ENCODE results near the gene SCAPER.
A peak's percentile ranks its signal among the peaks of the same experiment; 100 is the strongest.

The SCAPER gene, protein sequence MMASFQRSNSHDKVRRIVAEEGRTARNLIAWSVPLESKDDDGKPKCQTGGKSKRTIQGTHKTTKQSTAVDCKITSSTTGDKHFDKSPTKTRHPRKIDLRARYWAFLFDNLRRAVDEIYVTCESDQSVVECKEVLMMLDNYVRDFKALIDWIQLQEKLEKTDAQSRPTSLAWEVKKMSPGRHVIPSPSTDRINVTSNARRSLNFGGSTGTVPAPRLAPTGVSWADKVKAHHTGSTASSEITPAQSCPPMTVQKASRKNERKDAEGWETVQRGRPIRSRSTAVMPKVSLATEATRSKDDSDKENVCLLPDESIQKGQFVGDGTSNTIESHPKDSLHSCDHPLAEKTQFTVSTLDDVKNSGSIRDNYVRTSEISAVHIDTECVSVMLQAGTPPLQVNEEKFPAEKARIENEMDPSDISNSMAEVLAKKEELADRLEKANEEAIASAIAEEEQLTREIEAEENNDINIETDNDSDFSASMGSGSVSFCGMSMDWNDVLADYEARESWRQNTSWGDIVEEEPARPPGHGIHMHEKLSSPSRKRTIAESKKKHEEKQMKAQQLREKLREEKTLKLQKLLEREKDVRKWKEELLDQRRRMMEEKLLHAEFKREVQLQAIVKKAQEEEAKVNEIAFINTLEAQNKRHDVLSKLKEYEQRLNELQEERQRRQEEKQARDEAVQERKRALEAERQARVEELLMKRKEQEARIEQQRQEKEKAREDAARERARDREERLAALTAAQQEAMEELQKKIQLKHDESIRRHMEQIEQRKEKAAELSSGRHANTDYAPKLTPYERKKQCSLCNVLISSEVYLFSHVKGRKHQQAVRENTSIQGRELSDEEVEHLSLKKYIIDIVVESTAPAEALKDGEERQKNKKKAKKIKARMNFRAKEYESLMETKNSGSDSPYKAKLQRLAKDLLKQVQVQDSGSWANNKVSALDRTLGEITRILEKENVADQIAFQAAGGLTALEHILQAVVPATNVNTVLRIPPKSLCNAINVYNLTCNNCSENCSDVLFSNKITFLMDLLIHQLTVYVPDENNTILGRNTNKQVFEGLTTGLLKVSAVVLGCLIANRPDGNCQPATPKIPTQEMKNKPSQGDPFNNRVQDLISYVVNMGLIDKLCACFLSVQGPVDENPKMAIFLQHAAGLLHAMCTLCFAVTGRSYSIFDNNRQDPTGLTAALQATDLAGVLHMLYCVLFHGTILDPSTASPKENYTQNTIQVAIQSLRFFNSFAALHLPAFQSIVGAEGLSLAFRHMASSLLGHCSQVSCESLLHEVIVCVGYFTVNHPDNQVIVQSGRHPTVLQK (N-terminal part only)

DNA sequence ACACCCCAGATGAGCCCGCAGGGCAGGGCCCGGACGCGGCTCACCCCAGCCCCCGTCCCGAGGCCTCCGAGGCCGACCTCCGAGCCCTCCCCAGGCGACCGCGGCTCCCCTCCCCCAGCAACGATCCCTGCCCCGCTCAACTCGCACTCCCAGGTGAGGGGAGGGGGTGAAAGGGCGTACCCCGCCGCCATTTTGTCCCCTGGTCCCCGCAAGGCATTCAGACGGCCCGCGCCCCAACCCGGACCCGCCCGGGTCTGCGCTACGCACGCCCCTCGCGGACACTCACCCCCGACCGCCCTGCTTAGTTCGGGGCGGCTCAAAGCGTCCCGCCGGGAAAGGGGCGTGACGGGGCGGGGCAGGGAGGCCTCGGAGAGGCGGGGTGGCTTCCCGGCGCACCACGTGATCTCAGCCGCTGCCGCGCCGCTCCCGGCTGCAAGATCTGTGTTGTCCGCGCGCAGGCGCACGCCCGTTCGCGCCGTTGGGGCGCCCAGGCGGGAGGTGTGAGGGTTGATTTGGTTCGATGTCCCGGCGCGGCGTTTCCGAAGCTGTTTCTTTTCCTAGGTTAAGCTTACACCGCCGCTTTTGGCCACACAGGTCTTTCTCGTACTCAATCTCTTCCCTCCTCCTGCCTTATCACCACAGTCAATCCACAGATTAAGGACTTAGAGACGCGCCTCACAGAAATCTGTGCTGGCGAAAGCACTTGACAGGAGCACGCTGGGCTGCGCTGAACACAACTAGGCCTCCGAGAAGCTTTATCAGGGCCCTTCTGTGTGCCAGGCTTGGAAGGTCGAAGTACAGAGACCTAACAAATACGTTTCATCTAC lies at the start of gene SCAPER:
Gene SCAPER (minus strand): TSS at position 328 of the 827 bp plus-strand sequence. CDS start 21,523 bp downstream, outside the sequence.
- DNase-seq, result peak; percentile 53

GRCh38 chr15:76954744-76955143 lies 49.6 kb upstream of the SCAPER start:
- no peak for DNase-seq

- no peak for DNase-seq
Measured at GRCh38 chr15:76953913-76954312, 48.8 kb upstream of the SCAPER start.

GRCh38 chr15:76951220-76951619 lies 46.1 kb upstream of the SCAPER start:
- DNase-seq, result no peak

DNA sequence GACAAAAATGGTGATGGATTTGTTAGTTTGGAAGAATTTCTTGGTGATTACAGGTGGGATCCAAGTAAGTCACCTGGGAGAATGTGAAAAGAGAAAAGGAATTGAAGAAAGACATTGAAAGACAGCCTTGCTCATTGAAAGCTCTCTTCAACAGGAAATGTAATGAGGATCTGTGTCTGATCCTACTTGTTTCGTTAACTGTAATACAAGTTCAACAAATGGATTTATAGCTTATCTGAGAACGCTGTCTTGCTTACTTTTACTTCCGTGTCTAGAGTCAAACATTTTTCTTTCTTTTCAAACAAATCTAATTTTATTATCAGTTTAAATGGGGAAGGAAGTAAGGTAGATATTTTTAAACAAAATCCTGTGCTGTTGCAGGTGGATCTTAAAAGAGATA lies 42.3 kb upstream of the SCAPER start:
- DNase-seq, result no peak

GRCh38 chr15:76945494-76946093 lies 40.5 kb upstream of the SCAPER start:
- DNase-seq, result no peak

DNA sequence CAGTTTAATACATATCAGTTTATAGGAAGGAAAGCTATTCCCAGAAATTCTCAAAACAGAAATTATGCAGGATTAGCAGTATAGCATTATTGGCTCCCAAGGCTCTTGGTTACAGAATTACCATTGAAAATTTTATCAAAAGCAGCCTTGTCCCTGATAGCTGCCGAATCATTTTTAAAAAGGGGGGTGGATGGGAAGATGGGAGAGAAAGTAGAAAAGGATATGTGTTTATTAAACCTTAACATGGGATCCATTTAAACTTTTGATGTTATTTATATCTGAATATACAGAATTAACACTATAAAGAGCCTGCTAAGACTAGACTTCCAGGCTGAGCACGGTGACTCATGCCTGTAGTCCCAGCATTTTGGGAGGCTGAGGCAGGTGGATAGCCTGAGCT lies 37.2 kb upstream of the SCAPER start:
- DNase-seq, result no peak

GRCh38 chr15:76941636-76942035 lies 36.5 kb upstream of the SCAPER start:
- no peak for DNase-seq

GRCh38 chr15:76939715-76940114 lies 34.6 kb upstream of the SCAPER start:
- no peak for DNase-seq

- DNase-seq, result no peak
Measured at GRCh38 chr15:76938752-76939151, 33.6 kb upstream of the SCAPER start.

GRCh38 chr15:76936671-76937070 lies 31.5 kb upstream of the SCAPER start:
- DNase-seq, result no peak

DNA sequence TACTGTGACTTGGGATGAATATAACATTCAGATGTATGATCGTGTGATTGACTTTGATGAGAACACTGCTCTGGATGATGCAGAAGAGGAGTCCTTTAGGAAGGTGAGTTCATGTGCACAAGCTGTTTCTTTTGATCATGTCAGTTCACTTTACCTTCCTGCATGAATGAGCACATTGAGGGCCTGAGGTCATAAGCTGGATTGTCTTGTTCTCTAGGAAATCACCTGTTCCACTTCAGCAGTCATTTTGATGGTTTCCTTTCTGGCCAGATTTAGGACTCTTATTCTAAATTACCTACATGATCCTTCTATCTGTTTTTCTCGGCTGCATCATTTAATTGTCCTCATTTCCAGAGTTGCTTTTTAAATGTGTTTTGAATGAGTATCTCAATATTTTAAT lies 30.5 kb upstream of the SCAPER start:
- no peak for DNase-seq

DNA sequence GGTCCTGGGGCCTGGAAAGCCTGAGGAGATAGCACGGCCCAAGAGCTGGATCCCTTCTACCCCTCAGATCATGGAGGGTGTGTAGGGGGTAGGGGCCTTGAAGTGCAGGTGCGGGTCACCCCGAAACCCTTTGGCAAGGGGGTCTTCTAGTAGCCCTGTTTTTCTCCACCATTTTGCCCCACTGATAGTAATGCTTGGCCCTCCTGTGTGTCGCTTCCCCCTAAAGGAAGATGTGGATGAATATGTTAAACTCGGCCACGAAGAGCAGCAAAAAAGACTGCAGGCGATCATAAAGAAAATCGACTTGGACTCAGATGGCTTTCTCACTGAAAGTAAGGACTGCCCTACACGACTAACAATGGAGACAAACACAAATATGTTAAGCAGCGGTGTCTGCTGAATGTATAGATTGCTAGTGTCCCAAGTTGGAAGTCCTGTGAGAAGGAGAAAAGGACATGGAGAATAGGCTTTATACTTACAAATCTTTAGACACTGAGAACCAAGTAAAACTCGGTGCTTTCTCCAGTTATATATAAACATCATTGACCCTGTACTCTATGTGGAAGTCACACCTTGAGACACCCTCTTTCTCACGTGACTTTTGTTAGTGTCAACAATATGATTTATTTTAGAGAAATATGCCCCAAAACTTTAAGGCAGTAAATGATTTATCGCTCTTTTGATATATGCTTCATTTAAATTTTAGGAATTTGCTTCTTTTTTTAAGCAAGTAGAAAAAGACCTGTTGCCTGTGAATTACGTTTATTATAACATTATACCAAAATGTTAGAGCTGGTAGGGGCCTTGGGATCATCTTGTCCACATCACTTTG lies 27.2 kb upstream of the SCAPER start:
- DNase-seq, result no peak

GRCh38 chr15:76931397-76932134 lies 26.4 kb upstream of the SCAPER start, which contains the start of gene RCN2:
TSS of gene RCN2 (plus strand) at chr15:76931749. CDS start at chr15:76931842, 93 bp downstream.
- DNase-seq, result peak; percentile 69

DNA sequence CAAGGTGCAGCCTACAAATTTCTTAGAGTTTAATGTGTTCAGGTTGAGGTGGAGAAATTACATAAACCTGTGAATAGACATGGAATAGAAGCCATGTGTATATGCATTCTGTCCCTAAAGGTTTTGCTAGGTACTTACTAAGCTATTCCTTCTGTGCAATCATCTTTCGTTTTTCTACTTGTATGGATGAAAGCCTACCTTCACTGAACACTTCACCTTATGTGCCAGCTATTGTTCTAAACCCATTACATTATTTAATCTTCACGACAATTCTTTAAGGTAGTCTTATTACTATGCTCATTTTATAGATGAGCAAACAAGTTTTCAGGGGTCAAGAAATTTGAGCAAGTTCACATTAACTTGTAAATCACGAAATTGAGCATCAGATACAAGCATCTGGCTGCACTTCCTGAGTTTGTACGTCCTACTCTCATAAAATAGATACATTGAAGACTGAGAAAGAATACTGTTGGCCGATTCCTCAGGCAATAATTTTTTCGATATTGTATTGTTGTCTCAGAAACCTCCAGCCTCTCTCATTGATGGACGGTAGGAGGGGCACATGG lies 25.8 kb upstream of the SCAPER start:
- no peak for DNase-seq

DNA sequence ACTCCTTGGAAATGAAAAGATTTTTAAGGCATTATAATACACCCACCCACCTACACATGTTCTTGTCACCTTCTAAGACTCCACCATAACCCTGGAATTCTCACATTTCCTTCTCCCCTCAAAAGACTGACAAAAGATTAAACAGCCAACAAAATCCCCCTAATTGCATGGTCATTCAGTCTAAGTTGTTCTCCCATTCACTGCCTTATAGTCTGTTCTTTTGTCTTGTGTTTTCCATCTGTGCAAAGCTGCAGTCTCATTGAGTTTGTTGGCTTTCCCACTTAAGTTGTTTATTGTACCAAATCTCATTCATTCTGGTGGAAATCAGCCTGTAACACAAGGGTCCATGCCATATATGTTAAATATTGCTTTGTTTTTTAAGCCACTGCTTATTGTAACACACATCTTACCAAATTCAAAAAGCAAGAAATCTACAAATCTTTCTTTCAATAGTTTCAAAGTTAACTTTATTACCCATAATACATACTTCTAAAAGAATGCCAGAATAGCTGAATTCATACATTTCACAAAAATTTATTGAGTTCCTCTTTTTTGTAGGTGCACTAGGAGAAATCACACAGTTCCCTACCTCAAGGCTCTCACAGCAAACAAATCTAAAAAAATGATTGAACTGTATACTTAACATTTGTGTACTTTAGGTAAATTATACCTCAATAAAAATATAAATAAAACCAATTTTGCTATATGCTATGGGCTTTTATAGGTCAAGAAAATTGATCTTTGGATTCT lies 24.0 kb upstream of the SCAPER start:
- no peak for DNase-seq

DNA sequence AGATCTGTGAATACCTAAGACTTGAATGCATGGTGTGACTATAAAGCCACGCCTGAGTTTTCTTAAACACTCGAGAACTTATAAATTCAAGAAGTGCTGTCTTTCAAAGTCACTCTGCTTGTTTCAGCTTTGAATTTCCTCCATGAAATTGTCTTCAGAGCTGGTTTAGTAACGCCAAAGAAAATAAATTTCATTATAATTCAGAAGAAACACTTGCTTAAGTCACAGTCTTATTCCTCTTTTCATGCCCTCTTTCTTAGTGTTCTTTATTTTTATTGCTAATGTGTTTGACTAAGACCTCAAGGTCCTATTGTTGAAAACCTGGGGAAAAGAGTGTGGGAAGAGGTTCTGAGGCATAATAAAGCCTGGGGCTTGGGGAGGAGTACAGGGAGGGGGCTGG lies 23.1 kb upstream of the SCAPER start:
- DNase-seq, result no peak

DNA sequence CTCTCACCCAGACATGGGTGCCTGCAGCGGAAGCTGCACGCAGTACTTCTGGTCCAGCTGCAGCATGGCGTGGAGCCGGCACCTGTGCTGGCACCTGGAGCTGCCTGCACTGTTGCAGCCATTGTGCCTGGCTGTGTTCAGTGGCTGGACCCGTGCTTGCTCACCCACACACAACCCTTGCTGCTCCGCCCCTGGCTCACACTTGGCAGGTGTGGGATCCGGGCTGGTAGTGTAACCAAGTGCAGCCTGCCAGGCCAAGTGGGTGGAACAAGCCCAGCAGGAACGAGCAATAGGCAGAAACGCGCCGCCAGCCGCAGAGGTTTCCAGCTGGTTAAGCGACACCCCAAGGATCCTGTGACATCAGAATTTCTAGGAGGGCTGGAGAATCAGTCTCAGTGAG lies 11.2 kb upstream of the SCAPER start:
- no peak for DNase-seq

GRCh38 chr15:76913737-76914136 lies 8.6 kb upstream of the SCAPER start:
- DNase-seq, result no peak

All from NCI-H748 treated with DMSO at 0.1 percent for 48 hours (cell line).